ENCODE measurements around the gene LRP4.
"Not testable (repeated sequence)": the region's sequence is repeated elsewhere in the genome, so short reads cannot be mapped to it uniquely, and the experiment has no call there.

The LRP4 gene, protein sequence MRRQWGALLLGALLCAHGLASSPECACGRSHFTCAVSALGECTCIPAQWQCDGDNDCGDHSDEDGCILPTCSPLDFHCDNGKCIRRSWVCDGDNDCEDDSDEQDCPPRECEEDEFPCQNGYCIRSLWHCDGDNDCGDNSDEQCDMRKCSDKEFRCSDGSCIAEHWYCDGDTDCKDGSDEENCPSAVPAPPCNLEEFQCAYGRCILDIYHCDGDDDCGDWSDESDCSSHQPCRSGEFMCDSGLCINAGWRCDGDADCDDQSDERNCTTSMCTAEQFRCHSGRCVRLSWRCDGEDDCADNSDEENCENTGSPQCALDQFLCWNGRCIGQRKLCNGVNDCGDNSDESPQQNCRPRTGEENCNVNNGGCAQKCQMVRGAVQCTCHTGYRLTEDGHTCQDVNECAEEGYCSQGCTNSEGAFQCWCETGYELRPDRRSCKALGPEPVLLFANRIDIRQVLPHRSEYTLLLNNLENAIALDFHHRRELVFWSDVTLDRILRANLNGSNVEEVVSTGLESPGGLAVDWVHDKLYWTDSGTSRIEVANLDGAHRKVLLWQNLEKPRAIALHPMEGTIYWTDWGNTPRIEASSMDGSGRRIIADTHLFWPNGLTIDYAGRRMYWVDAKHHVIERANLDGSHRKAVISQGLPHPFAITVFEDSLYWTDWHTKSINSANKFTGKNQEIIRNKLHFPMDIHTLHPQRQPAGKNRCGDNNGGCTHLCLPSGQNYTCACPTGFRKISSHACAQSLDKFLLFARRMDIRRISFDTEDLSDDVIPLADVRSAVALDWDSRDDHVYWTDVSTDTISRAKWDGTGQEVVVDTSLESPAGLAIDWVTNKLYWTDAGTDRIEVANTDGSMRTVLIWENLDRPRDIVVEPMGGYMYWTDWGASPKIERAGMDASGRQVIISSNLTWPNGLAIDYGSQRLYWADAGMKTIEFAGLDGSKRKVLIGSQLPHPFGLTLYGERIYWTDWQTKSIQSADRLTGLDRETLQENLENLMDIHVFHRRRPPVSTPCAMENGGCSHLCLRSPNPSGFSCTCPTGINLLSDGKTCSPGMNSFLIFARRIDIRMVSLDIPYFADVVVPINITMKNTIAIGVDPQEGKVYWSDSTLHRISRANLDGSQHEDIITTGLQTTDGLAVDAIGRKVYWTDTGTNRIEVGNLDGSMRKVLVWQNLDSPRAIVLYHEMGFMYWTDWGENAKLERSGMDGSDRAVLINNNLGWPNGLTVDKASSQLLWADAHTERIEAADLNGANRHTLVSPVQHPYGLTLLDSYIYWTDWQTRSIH (N-terminal part only)

DNA sequence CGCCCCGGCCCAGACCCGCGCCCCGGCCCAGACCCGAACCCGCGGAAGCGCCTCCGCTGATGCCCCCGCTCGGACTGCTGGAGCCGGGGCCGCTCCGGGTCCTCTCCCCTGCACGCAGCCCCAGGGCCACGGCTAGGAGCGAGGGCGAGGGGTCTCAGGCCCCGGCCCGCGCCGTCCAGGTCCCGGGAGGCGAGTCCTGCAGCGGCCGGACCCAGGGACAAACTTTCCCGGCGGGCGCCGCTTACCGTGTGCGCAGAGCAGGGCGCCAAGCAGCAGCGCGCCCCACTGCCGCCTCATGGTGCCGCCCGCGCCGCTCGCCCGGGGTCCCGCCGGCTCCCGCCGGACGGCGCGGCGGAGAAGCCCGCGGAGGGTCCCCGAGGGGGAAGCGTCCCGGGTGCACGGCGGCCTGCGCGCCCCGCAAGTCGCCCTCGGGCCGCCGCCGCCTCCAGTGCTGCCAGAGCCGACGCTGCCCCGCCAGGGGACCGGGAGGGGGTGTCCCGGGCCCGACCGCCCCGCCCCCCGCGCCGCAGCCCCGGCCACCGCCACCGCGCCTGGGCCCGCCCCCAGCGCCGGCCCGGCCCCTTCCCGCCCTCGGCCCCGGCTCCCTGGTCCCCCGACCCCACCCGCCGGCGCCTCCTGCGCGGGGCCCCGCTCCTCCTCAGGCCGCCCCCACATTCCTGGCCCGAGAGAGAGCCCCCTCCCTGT is at the start of gene LRP4:
Gene LRP4 (minus strand): TSS at position 468 of the 705 bp plus-strand sequence. CDS start 171 bp downstream, at position 297.
- no peak for FAIRE-seq

DNA sequence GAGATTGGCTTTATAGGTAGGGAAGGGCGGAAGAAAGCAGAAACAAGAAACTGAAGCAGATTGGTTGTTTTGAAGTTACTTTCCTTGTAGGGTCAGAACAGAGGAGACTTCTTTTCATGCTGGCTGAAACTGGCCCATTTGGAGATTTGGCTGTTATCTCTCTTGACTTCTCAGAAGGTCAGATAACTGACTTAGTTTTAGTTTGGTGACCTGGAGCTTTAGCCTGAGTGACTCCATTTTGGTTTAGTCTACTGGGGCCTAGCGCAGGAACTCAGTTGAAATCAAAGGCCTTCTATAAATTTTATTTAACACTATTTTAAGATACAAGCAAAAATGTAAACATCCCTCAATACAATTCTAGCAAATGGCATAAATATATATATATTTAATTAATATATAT is 49.6 kb upstream of the LRP4 start:
- no peak for FAIRE-seq

- no peak for FAIRE-seq
Measured at GRCh38 chr11:46966773-46967172, 48.4 kb upstream of the LRP4 start.

DNA sequence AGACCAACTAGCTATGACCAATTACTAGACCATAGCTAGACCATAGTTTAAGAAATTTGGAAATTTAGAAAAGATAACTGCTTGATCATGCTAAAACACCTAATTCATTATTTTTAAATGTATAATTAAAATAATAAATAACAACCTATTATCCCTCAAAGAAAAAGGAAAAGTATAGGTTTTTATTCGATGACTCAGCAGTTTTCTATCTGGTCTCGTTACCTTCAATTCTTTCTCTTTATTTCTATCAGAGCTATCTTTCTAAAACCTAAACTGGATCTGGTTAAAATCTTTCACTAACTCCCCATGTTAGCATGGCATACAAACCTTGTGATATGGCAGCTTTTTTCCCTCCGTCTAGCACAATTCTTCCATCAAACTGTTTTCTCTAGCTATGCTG is 45.5 kb upstream of the LRP4 start:
- FAIRE-seq, result peak; percentile 54

DNA sequence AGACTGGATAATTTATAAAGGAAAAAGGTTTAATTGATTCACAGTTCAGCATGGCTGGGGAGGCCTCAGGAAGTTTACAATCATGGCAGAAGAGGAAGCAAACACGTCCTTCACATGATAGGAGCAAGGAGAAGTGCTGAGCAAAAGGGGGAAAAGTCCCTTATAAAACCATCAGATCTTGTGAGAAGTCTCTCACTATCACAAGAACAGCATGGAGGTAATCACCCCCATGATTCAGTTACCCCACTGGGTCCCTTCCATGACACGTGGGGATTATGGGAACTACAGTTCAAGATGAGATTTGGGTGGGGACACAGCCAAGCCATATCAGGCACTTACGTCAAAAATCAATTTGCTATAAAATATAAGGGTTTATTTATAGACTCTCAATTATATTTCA is 43.5 kb upstream of the LRP4 start:
- FAIRE-seq, result not testable (repeated sequence)

DNA sequence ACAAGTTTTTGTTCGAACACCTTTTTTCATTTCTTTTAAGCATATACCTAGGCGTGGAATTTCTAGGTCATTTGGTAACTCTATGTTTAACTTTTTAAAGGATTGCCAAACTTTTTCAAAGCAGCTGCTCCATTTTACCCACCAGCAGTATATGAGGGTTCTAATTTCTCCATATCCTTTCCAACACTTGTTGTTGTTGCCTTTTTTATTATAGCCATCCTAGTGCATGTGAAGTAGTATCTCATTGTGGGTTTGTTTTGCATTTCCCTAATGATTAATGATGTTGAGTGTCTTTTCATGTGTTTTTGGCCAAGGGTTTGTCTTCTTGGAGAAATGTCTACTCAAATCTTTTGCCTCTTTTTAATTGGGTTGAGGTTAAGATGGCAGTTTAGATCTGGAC is 42.7 kb upstream of the LRP4 start:
- FAIRE-seq, result no peak

DNA sequence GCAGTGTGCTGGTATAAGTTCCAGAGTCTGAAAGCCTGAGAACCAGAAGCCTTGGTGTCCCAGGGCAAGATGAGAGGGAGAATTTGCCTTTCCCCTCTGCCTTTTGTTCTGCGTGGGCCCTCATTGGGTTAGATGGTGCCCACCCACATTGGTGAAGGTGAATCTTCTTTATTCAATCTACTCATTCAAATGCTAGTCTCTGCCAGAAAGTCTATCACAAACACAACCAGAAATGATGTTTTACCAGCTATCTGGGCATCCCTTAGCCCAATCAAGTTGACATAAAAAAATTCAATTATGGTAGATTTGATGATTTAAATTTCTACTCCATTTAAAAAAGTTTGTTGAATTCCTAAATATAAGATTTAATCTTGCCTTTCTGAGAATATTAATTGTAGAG is 40.4 kb upstream of the LRP4 start:
- FAIRE-seq, result no peak

DNA sequence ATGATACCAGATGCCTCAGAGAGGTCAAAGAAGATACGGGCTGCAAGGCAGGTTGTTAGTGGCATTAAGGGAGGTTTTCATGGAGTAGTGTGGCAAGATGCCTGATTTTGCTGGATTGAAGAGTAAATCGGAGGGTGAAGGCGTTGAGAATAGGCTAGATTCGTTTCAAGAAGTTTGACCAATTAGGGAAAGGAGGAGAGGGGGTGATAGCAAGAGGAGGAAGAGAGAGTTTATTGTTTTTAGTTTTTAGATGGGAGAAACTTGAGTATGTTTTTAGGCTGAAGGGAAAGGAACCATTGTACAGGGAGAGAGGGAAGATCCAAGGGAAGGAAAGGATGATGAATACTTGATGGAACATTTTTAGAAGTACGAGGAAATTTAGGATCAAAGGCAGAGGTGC is 34.7 kb upstream of the LRP4 start:
- no peak for FAIRE-seq

GRCh38 chr11:46952553-46952952 is 34.2 kb upstream of the LRP4 start:
- no peak for FAIRE-seq

- FAIRE-seq, result no peak
Measured at GRCh38 chr11:46951864-46952263, 33.5 kb upstream of the LRP4 start.

GRCh38 chr11:46949297-46949696 is 30.9 kb upstream of the LRP4 start:
- FAIRE-seq, result no peak

GRCh38 chr11:46948378-46949131 is 30.2 kb upstream of the LRP4 start:
- no peak for FAIRE-seq

DNA sequence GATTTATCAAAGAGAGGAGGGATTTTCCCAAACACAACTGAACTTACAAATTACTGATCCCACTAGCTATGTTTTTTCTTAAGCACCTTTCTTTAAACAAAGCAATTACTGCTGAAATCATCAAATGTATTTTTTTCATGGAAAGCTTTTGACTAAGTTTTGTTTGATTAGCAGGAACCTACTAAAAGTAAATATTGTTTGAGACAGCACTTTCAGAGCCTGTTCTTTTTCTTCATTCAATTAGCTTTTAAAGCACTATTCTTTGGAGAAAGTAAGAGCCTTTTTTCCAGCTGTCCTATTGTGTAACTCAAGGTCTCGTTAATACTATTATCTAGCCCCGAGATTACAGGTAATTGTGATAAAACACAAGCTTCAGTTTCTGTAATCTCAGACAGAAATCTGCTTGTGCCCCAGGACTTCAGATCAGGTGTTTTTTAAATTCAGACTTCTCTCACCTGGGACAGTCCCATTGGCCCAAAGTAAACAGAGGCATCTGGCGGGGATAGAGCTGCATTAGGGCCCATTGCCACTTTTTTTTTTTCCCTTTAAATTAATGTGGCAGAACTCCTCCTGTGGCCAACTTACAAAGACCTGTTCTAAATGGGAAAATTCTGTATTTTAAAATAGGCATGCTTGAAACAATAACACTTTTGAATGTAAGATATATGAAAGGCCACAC is 29.2 kb upstream of the LRP4 start:
- no peak for FAIRE-seq

DNA sequence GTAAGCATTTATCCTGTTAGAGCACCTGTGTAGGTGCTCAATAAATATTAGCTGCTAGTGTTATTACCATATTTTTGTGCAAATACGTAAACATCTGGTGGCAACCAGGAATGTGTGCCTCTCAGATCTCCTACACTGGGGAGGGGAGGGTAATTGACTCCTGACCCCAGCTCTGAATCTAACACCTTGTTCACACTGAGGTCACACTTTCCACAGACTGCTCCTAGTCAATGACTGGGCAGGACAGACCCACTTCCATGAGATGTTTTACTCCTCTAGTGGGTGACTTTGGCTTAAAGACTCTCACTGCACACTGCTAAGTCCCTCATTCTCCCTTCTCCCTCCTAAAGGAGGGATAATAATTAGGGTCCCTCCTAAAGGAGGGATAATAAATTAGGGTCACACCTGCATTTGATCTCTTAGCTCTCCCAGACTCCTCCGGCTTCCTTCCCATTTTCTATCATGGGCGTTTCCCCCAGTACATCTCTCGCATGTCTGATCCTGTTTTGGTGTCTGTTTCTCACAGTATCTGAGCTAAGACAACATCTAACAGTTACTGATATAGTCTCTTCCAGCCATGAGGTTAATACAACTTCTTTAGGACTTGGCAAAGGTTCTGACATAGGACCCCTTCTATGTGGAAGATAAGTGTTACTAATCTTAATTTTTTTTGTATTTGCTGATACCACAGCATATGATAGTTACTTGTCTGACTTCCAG is 26.2 kb upstream of the LRP4 start:
- no peak for FAIRE-seq

DNA sequence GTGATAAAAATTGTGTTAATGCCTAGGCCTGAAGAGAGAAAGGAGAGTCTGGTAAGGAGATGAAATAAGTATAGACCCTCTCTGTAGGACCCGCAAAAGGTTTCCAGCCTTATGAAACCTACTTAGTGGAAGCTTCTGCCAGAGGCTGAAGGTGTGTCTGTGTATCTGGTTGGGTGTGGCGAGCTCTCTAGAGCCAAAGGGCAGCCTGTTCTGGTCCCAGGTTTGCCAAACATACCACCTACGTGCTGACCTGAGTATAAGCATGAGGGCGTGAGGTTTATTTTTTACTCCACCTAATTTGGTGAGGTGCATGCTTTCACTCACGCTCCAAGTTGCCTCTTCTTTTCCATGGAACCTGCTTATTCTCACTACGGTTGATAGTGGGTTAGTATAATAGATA is 23.8 kb upstream of the LRP4 start:
- no peak for FAIRE-seq

DNA sequence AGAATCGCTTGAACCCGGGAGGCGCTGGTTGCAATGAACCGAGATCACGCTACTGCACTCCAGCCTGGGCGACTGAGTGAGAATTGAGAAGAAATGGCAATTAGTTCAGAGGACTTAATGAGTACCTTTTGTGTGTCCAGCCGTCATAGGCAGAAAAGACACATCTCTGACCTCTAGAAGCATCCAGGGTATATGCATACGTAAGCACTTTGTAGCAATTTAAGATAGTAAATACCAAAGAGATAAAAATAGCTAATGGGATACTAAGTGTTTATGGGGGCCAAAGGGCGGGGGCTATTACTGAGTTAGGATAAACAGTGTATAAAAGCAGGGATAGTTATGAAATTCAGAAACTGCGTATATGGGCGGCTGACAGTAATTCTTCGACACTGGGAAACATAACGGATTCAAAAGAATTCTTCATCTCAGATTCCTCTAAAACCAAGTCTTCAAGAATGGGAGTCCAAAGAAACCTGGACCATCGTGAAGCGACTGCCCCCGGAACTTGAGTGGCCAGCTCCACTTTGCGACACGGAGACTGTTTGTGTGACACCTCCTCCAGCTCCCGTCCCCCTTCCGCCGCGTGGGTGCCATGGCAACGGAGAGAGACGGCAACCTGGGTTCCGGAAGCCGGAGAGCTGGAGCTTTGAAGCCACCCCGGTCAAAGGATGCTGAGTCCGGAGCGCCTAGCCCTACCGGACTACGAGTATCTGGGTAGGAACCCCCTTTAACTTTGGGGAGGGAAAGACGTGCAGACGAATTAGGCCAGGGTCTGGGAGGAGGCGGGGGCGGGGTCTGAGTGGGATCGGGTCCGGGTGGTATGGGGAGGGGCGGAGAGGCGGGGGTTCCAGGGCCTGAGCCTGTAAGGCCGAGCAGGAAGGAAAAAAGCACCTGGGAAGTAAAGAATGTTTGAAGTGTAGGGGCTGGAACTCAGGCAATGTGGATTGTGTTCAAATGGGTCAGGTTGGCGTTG is 18.1 kb upstream of the LRP4 start, which contains the start of gene CSTPP1:
Gene CSTPP1 (plus strand): TSS at position 624 of the 973 bp plus-strand sequence. CDS start 45 bp downstream, at position 669.
- peak; percentile 64 for FAIRE-seq

GRCh38 chr11:46930089-46930488 is 11.7 kb upstream of the LRP4 start:
- no peak for FAIRE-seq

DNA sequence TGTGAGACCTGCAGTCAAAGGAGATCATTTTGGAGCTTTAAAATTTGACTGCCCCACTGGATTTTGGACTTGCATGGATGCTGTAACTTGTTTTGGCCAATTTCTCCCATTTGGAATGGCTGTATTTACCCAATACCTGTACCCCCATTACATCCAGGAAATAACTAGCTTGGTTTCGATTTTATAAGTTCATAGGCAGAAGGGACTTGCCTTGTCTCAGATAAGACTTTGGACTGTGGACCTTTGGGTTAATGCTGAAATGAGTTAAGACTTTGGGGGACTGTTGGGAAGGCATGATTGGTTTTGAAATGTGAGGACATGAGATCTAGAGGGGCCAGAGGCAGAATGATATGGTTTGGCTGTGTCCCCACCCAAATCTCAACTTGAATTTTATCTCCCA is 10.4 kb upstream of the LRP4 start:
- FAIRE-seq, result not testable (repeated sequence)

GRCh38 chr11:46927928-46928327 is 9.6 kb upstream of the LRP4 start:
- FAIRE-seq, result not testable (repeated sequence)
